HG03439 (cell line): ENCODE results near the gene IMPA2.
"Not testable (repeated sequence)": the region's sequence is repeated elsewhere in the genome, so short reads cannot be mapped to it uniquely, and the experiment has no call there.

ENCODE experiments used
- ATAC-seq: cut with Tn5 transposase; IDR thresholded peaks from one replicate; pipeline ENCODE4 v1.9.1; 2021; ENCODE audit warnings: mild to moderate bottlenecking, moderate library complexity; ENCODE audit not compliant: unreplicated experiment

The IMPA2 gene

DNA sequence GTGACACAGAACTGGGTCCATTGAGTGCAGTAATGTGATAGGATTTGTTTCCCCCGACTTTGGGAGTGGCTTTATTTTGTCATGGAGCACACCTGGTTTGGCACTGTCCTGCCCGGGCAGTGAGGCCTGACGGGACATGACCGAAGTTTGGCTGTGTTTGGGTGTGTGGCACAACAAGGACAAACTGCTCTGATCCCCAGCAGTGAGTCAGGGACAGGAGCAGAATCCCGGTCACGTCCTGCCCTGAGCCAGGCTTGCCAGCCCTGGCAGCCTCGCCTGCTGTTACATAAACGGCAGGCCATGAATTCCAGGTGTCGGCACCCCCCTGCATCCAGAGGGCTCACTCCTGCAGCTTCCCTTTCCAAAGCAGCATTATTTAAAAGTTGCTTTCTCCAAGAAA is 45.7 kb downstream of the IMPA2 start:
- ATAC-seq: no peak

GRCh38 chr18:12027480-12027879 is 46.2 kb downstream of the IMPA2 start:
- ATAC-seq: no peak

DNA sequence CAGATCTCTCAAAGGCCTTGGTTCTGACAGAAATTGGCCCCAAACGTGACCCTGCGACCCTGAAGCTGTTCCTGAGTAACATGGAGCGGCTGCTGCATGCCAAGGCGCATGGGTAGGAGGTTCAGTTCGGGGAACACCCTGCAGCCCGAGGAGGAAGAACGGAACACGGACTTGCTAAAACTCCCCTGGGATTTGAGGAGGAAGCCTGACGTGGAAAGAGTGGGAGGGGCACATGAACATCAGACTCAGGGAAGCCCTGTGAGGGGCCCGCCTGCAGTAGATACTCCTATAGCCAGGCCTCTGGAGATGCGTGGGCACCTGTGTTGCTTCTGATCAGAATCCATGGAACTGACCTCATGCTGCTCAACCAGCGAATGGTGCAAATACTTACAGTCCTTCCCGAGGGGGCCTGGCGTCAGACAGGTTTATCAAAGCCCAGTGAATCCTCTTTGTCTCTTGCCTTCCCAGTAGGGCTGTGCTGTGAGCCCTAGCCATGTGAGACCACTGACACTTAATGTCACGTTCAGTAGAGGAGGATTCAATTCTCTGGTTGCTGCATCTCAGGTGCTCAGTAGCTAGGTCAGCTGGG is 46.8 kb downstream of the IMPA2 start:
- ATAC-seq: no peak

- ATAC-seq: no peak
Observed at GRCh38 chr18:12028674-12029073, 47.4 kb downstream of the IMPA2 start.

DNA sequence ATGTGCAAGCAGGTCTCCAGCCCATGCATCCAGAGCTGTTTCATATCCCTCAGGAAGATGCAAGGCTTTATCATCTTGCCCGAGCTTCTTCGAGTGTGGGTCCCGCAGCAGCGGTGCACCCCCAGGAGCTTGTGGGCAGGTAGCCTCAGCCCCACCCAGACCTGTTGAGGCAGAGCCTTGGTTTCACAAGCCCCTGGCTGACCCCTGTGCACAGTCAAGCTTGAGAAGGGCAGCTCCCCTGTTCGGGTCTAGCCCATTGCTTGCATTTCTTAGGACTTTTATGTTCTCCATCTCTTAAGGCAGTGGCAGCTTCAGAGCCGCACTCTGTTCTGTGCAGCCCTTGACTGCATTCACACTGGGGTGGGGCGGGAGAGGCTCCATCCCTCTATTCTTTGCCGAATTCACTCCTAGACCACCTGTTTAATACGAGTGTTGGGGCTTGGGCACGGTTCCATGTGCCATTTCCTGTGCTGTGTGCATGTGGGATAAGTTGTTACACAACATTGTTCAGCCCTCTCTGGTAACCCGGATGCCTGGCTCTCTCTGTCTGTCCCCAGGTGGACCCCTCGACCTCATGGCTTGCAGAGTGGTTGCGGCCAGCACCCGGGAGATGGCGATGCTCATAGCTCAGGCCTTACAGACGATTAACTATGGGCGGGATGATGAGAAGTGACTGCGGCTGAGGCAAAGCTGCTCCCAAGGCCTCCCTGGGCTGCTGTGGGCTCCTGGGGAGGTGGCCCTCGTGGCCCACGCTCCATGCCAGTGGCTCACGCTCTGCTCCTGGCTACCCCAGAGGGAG is 48.7 kb downstream of the IMPA2 start:
- no peak for ATAC-seq

- ATAC-seq: no peak
Observed at GRCh38 chr18:12030670-12031069, 49.4 kb downstream of the IMPA2 start.

- no peak for ATAC-seq
Observed at GRCh38 chr18:12031181-12031580, 49.9 kb downstream of the IMPA2 start.

DNA sequence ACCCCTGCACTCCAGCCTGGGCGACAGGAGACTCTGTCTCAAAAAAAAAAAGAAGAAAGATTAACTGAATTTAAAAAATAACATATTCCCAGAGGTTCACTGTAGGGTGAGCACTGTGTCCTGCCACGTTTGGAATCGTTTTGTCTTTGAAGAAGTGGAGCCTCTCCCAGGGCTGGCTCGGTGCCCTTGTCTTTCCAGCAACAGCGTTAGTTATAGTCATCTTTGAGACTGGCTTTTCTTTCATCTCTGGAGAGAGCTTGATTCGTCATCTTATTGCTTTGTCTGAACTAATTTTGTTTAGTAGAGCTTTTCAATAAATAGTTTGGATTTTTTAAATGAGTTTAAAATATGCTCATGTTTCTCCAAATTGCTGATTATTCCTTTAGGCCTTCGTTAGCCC is 50.5 kb downstream of the IMPA2 start:
- ATAC-seq: no peak

GRCh38 chr18:12032786-12033642 is 51.7 kb downstream of the IMPA2 start:
- ATAC-seq: no peak

DNA sequence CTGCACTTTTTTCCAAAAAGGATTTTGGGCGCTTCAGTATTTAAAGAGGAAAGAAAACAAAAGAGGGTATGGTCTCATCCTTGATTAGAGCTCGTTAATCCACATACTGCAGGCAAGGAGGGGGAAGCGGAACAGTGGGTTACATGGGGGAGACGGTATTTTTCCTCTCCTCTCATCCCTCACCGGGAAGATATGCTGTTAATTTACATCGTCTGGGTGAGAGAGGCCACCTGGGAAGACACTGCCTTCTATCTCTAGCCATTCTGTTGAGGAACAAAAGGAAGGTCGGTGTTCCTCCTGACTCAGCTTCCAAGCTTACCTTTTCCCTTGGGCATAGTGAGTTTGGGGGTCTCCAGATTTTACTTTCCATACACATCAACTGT is 52.3 kb downstream of the IMPA2 start:
- ATAC-seq: no peak

DNA sequence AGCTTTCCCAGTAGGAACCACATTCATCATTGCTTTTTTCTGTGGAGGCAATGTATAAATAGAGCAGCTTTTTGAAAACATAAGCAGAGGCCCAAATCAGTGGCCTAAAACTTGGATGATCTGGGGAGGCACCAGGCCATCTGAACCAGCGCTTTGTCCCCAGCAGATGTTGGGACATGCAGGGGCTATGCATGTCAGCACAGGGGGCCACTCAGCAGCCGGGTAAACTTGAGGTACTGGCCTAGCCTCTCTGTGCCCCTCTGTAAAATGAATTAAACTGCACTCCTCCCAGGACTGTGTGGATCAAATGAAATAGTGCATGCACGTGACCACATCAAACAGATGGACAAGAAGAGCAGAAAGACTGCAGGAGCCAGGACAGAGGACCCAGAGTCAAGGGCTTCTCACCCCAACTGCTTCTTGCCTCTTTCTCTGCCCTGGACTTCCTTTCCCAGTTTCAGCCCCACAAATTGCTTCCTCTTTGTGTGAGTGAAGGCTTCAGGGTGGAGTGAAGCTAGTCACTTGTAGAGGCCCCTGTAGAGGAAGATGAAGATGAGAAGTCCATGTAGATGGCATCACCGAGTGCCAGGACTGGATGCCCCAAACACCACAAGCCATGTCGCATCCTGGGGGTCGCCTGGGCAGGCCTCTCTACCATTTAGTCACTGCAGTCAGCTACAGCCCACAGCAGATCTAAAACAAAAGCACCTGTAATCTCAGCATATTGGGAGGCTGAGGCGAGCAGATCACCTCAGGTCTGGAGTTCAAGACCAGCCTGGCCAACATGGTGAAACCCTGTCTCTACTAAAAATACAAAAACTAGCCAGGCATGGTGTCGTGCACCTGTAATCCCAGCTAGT is 53.2 kb downstream of the IMPA2 start:
- no peak for ATAC-seq

GRCh38 chr18:12035481-12035880 is 54.2 kb downstream of the IMPA2 start:
- no peak for ATAC-seq

- no peak for ATAC-seq
Observed at GRCh38 chr18:12036201-12036751, 55.0 kb downstream of the IMPA2 start.

DNA sequence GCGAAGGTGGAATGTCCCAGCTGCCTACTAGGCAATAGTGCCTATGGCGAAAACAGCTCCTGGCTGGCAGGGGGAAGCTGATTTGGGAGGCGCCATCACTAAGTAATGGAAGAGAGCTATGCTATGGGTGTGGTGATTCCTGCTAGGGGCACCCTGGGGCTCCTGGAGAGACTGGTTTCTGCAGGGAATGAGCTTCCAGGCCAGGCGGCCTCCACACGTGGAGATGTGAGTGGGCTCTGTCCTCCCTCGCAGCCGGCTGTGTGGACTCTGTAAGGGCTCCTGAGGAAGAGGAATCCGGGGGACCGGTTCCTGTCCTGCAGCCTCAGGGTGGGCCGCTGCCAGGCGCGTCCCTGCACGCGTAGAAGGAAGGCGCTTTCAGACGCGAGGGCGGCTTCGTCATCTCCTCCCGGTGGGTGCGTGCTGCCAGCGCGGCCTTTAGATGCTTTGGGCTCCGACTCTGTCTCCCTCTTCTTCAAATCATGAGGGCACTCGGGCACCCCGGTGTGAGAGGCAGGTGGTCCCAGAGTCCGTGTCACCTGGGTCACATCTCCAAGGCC is 56.9 kb downstream of the IMPA2 start:
- ATAC-seq: no peak

DNA sequence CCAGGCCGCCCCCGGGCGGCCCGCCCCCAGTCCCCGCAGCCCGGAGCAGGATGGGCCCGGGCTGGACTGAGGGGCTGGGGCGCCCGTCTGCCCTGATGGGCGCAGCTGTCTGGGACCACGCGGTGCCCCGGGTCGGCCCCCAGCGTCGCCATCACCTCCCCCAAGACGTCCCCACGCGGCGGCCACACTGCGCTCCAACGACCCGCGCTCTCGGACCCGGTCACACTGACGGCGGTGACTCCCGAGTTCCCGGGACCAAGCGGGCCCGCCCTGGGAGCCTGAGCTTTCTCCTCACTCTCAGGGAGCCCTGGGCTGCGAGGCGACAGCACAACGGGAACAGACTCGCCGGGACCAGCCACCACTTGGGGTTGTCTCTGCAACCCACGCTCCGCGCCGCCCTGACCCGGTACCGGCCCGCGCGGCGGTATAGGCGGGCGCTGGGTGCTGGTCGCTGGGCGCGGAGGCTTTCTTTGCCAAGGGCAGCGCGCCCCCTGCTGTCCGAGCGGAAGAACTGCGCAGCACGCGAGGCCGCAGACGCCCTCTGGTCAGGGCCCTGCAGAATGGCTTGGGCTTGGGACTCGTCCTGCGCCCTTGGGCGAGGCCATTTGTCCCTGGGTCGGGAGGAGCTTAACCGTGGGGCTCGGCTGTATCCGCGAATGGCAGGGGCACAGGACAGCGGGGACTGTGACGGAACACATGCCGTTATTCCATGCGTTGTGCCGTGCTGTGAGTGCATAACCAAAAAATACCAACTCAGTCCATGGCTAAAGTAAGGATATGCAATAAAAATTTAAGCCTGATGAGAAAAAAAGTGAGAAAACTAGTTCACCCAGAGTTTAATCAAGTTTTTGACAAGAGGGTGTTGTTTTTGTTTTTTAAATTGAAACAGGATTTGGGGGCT is 57.6 kb downstream of the IMPA2 start:
- peak; percentile 93 for ATAC-seq

DNA sequence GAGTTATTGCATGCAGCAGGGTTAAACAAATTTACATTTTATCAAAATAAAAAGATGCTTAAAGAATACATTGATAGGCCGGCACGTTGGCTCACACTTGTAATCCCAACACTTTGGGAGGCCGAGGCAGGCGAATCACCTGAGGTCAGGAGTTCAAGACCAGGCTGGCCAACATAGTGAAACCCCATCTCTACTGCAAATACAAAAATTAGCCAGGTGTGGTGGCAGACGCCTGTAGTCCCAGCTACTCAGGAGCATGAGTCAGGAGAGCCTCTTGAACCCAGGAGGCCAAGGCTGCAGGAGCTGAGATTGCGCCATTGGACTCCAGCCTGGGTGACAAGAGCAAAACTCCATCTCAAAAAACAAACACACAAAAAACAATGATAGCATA is 58.2 kb downstream of the IMPA2 start:
- ATAC-seq: not testable (repeated sequence)

DNA sequence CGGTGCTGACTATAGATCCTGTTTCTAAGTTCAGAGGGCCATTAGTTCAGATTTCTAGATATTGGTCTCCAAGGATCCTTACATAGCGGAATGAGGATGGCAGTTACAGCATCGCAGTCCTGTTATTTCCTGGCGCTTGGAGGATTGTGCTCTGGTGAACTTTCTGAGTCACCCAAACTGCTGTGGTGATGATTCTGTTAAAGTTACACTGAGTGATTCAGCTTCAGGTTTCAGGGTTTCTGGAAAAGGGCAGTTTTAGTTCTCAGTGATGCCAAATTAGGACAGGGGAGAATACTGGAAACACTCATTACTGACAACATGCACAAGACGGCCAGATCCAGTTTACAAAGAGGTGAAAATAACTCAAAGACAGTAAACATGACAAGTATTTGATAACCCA is 60.3 kb downstream of the IMPA2 start:
- ATAC-seq: no peak

- ATAC-seq: no peak
Observed at GRCh38 chr18:12043811-12044210, 62.5 kb downstream of the IMPA2 start.

DNA sequence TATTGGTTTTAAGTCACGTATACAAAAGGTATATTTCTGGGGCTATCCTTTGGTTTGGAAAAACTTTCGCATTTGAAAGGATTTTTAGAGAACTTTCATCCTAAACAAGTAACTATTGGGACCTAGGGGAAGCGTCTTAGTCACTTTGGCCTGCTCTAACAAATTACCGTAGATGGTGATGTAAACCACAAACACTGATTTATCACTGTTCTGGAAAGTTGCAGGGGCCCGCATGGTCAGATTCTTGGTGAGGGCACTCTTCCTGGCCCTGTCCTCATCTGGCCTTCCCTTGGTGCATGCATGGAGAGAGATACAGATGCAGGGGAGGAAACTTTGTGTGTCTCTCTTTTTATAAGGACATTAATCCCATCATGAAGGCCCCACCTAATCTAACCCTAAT is 63.3 kb downstream of the IMPA2 start:
- no peak for ATAC-seq
